ENCODE data around the gene AIG1. TPM values are rescaled to one million over a fixed set of nuclear protein-coding genes. Genes with fewer than 3 reads are reported as not detected.

The AIG1 gene
- total RNA-seq, 1 experiment from 2014 or later = 29.9 TPM

- no peaks in the 10 kb centered on the region for H3K36me3 ChIP-seq
- DNase-seq (ENCODE audit: low read depth in 1 of 2, low spot score in 2 of 2) = peak in 1 of 2 experiments; percentile 2
- H3K4me1 ChIP-seq (replicated peaks) = no peaks in the 10 kb centered on the region
- H3K9me3 ChIP-seq (replicated peaks) = no peaks in the 10 kb centered on the region
- H3K4me3 ChIP-seq = no peak overlapping the region
- H3K27me3 ChIP-seq (replicated peaks) = no peaks in the 10 kb centered on the region
- no peak overlapping the region for H3K27ac ChIP-seq
These were observed 136.0 kb downstream of the AIG1 start for GRCh38 chr6:143196525-143197225.

GRCh38 chr6:143197377-143197776 lies 136.7 kb downstream of the AIG1 start:
- H3K27me3 ChIP-seq (replicated peaks) = no peaks in the 10 kb centered on the region
- H3K9me3 ChIP-seq (replicated peaks) = no peaks in the 10 kb centered on the region
- no peaks in the 10 kb centered on the region for H3K4me1 ChIP-seq (replicated peaks)
- H3K36me3 ChIP-seq = no peaks in the 10 kb centered on the region
- H3K4me3 ChIP-seq = no peak overlapping the region
- H3K27ac ChIP-seq = no peak overlapping the region
- no peak for DNase-seq (ENCODE audit: low read depth in 1 of 2, low spot score in 2 of 2)

DNA sequence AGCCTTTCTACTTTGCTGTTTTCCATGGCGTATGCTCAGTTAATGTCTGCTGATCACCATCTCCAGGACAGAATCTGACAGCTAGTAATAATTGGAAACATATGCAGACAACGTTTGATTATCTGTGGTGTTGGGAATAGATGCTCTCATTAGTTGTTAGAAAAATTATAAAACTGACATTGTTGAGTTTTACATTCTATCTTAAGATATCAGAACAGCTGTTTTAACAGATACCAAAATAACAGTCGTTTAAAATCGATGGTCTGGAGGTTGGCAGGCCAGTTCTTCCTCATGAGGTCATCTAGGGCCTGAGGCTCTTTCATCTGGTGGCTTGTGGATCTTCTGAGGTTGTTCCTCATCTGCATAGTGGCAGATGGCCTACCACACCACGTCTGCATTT lies 137.6 kb downstream of the AIG1 start:
- no peak overlapping the region for H3K27ac ChIP-seq
- H3K4me1 ChIP-seq (replicated peaks) = no peaks in the 10 kb centered on the region
- H3K27me3 ChIP-seq (replicated peaks) = no peaks in the 10 kb centered on the region
- H3K36me3 ChIP-seq = no peaks in the 10 kb centered on the region
- H3K4me3 ChIP-seq = no peak overlapping the region
- H3K9me3 ChIP-seq (replicated peaks) = no peaks in the 10 kb centered on the region
- DNase-seq (ENCODE audit: low read depth in 1 of 2, low spot score in 2 of 2) = no peak

GRCh38 chr6:143199291-143199690 lies 138.6 kb downstream of the AIG1 start:
- no peaks in the 10 kb centered on the region for H3K4me1 ChIP-seq (replicated peaks)
- no peaks in the 10 kb centered on the region for H3K36me3 ChIP-seq
- DNase-seq (ENCODE audit: low read depth in 1 of 2, low spot score in 2 of 2) = no peak
- no peak overlapping the region for H3K4me3 ChIP-seq
- no peak overlapping the region for H3K27ac ChIP-seq
- H3K27me3 ChIP-seq (replicated peaks) = no peaks in the 10 kb centered on the region
- no peaks in the 10 kb centered on the region for H3K9me3 ChIP-seq (replicated peaks)

DNA sequence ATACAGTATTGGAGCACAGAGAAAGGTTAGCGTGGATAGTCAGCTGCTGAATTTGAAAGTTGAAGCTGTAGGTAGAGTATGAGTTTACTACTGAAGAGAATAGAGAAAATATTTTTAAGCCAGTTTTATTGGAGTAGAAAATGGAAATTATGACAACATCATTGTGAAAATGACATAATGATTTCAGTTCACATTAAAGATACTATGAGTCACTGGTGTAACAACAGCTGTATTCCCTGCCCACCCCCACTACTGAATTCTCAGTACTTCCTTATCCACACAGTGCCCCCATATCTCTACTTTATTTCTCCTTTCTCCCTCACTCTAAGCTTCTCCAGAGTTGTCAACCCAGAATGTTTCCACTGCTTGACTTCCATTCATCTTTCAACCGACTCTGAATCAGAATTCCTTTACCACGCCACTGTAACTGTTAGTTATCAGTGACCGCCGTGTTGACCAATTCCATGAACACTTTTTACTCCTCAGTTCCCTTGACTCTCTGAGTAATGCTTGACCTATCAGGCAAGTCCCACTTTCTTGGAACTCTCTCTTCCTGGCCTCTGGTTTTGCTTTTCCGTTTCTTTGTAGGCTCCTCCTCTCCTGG lies 139.6 kb downstream of the AIG1 start:
- H3K27ac ChIP-seq = no peak overlapping the region
- no peaks in the 10 kb centered on the region for H3K9me3 ChIP-seq (replicated peaks)
- H3K4me3 ChIP-seq = no peak overlapping the region
- no peaks in the 10 kb centered on the region for H3K27me3 ChIP-seq (replicated peaks)
- no peak for DNase-seq (ENCODE audit: low read depth in 1 of 2, low spot score in 2 of 2)
- H3K4me1 ChIP-seq (replicated peaks) = no peaks in the 10 kb centered on the region
- no peaks in the 10 kb centered on the region for H3K36me3 ChIP-seq

DNA sequence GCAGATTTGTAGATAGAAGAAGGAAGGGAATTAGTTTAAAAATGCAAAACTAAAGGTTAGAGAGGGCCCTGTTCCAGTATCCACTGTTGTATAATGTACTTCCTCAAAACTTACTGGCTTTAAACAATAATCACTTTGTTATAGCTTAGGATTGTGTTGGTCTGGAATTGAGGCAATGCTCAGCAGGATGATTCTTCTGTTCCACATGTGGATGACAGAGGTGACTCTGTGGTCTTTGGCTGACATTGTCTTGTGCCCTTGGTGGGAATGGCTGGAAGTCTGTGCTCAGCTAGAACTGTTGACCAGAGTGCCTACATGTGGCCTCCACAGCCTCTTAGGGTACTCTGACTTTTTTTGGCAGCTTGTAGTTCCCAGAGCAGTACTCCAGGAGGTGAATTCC lies 143.4 kb downstream of the AIG1 start:
- no peaks in the 10 kb centered on the region for H3K9me3 ChIP-seq (replicated peaks)
- H3K27me3 ChIP-seq (replicated peaks) = 0 out of 2 replicates have a peak, but pooled peaks cover 2% of the 10 kb centered on the region
- H3K36me3 ChIP-seq = no peaks in the 10 kb centered on the region
- H3K4me3 ChIP-seq = no peak overlapping the region
- H3K4me1 ChIP-seq (replicated peaks) = no peaks in the 10 kb centered on the region
- no peak overlapping the region for H3K27ac ChIP-seq
- no peak for DNase-seq (ENCODE audit: low read depth in 1 of 2, low spot score in 2 of 2)

- Histone ChIP-seq H3K4me1 (replicated peaks) (no peaks in the 10 kb centered on the region), H3K4me3 (no peak overlapping the region), H3K36me3 (no peaks in the 10 kb centered on the region), H3K27ac (no peak overlapping the region), H3K27me3 (replicated peaks) (0 out of 2 replicates have a peak, but pooled peaks cover 2% of the 10 kb centered on the region), H3K9me3 (replicated peaks) (no peaks in the 10 kb centered on the region)
- no peak for DNase-seq (ENCODE audit: low read depth in 1 of 2, low spot score in 2 of 2)
These were observed 144.4 kb downstream of the AIG1 start for GRCh38 chr6:143205131-143205535.

DNA sequence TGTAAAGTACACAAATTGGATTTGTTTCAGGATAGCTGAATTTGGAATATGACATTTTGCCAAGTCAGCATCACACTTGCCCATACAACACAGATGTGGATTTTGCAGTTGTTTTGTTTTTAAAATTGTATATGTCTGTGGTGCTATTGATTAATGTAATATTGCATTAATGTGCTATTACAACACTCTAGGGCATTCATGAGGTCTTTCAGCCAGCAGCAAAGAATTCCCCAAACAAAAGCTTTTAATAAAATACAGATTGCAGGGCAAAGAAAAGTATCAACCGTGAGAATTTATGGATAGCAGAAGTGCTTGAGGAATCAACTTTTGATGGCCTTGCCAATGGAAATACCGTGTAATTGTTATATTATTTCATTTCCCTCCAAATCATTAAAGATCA lies 144.9 kb downstream of the AIG1 start:
- H3K27me3 ChIP-seq (replicated peaks) = 0 out of 2 replicates have a peak, but pooled peaks cover 2% of the 10 kb centered on the region
- H3K4me1 ChIP-seq (replicated peaks) = no peaks in the 10 kb centered on the region
- DNase-seq (ENCODE audit: low read depth in 1 of 2, low spot score in 2 of 2) = no peak
- H3K9me3 ChIP-seq (replicated peaks) = no peaks in the 10 kb centered on the region
- H3K36me3 ChIP-seq = no peaks in the 10 kb centered on the region
- H3K27ac ChIP-seq = no peak overlapping the region
- no peak overlapping the region for H3K4me3 ChIP-seq

GRCh38 chr6:143205991-143206390 lies 145.3 kb downstream of the AIG1 start:
- Histone ChIP-seq H3K4me3 (no peak overlapping the region), H3K4me1 (replicated peaks) (no peaks in the 10 kb centered on the region), H3K9me3 (replicated peaks) (no peaks in the 10 kb centered on the region), H3K36me3 (no peaks in the 10 kb centered on the region), H3K27me3 (replicated peaks) (0 out of 2 replicates have a peak, but pooled peaks cover 2% of the 10 kb centered on the region), H3K27ac (no peak overlapping the region)
- DNase-seq (ENCODE audit: low read depth in 1 of 2, low spot score in 2 of 2) = no peak

DNA sequence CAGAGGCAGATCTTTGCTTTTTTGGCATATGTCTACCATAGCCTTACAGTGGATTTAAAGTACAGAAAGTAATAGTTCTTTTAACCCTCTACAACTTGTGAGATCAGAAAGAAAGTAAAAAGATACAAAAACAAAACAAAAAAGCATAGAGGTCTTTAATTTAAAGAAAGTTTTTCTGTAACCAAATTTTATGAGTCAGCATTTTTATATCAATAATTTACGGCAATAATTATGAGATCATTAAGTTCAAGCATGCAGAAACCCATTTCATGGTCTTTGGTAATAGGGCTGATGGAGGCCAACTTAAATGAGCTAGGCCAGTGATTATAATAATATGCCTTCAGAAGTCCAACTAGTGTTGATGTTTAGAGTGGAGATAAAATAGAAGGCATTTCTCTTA lies 145.9 kb downstream of the AIG1 start:
- Histone ChIP-seq H3K4me1 (replicated peaks) (no peaks in the 10 kb centered on the region), H3K27ac (no peak overlapping the region), H3K36me3 (no peaks in the 10 kb centered on the region), H3K4me3 (no peak overlapping the region), H3K27me3 (replicated peaks) (0 out of 2 replicates have a peak, but pooled peaks cover 2% of the 10 kb centered on the region), H3K9me3 (replicated peaks) (no peaks in the 10 kb centered on the region)
- no peak for DNase-seq (ENCODE audit: low read depth in 1 of 2, low spot score in 2 of 2)

DNA sequence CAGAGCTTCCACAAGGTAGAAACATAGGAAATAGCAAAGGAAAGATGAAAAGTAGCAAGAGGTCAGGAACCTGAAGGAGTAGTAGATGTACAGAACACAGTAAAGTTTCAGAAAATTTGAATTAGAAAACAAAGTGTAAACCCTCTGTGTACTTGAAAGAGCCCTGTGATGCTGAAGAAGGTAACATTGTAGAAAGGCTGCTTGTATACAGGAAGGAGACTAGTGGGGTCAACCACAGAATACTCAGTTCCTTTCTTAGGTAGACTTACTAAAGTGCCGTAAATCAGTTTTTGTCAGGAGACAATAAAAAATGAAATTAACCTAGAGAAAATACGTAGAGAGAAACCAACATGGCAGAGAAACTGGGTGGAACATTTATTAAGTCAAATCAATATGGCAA lies 149.7 kb downstream of the AIG1 start:
- no peak overlapping the region for H3K4me3 ChIP-seq
- H3K27ac ChIP-seq = no peak overlapping the region
- H3K27me3 ChIP-seq (replicated peaks) = 0 out of 2 replicates have a peak, but pooled peaks cover 1% of the 10 kb centered on the region
- no peak for DNase-seq (ENCODE audit: low read depth in 1 of 2, low spot score in 2 of 2)
- no peaks in the 10 kb centered on the region for H3K36me3 ChIP-seq
- no peaks in the 10 kb centered on the region for H3K4me1 ChIP-seq (replicated peaks)
- no peaks in the 10 kb centered on the region for H3K9me3 ChIP-seq (replicated peaks)

DNA sequence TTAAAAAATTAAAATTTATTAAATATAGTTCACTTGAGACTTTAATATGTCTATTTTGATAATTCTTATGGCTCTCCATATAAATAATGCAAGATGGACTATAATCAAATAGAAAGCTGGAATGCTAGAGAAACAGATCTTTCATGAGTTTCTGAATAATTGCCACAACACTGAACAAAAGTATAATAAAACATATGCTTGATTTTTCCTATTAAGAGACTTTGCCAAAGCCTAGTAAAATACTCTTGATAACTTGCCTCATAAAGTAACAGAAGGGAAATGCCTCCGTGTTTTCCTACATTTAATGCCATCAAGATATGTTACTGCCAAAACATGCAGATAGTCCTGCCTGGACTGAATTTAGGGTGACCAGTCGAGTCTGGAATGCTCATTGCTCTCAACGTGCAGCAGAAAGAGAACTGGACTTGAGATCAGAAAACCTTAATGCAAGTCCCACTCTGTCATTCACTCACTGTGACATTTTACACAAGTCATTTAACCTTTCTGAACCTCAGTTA lies 153.2 kb downstream of the AIG1 start:
- H3K4me3 ChIP-seq = no peak overlapping the region
- DNase-seq (ENCODE audit: low read depth in 1 of 2, low spot score in 2 of 2) = no peak

GRCh38 chr6:143215363-143215762 lies 154.7 kb downstream of the AIG1 start:
- Histone ChIP-seq H3K9me3 (replicated peaks) (no peaks in the 10 kb centered on the region), H3K27ac (no peak overlapping the region), H3K36me3 (no peaks in the 10 kb centered on the region), H3K27me3 (replicated peaks) (no peaks in the 10 kb centered on the region), H3K4me3 (no peak overlapping the region), H3K4me1 (replicated peaks) (no peaks in the 10 kb centered on the region)
- no peak for DNase-seq (ENCODE audit: low read depth in 1 of 2, low spot score in 2 of 2)

More for the DNA sequence above, 153.2 kb downstream of the AIG1 start:
- no peak overlapping the region for H3K27ac ChIP-seq
- no peaks in the 10 kb centered on the region for H3K27me3 ChIP-seq (replicated peaks)
- H3K4me1 ChIP-seq (replicated peaks) = no peaks in the 10 kb centered on the region
- H3K36me3 ChIP-seq = no peaks in the 10 kb centered on the region
- no peaks in the 10 kb centered on the region for H3K9me3 ChIP-seq (replicated peaks)

- no peaks in the 10 kb centered on the region for H3K4me1 ChIP-seq (replicated peaks)
- no peaks in the 10 kb centered on the region for H3K36me3 ChIP-seq
- no peaks in the 10 kb centered on the region for H3K9me3 ChIP-seq (replicated peaks)
- DNase-seq (ENCODE audit: low read depth in 1 of 2, low spot score in 2 of 2) = no peak
- no peak overlapping the region for H3K4me3 ChIP-seq
- no peak overlapping the region for H3K27ac ChIP-seq
- H3K27me3 ChIP-seq (replicated peaks) = no peaks in the 10 kb centered on the region
These were observed 155.1 kb downstream of the AIG1 start for GRCh38 chr6:143215771-143216170.

Data from SJSA1 (cell line).